GM21526 (cell line): ENCODE results near the gene HHEX.
"Not testable (repeated sequence)": the region's sequence is repeated elsewhere in the genome, so short reads cannot be mapped to it uniquely, and the experiment has no call there.

Experiments
- ATAC-seq: cut with Tn5 transposase; IDR thresholded peaks from one replicate; pipeline ENCODE4 v1.9.1; 2021; ENCODE audit warnings: moderate library complexity; ENCODE audit not compliant: unreplicated experiment, low FRiP score

Gene HHEX

DNA sequence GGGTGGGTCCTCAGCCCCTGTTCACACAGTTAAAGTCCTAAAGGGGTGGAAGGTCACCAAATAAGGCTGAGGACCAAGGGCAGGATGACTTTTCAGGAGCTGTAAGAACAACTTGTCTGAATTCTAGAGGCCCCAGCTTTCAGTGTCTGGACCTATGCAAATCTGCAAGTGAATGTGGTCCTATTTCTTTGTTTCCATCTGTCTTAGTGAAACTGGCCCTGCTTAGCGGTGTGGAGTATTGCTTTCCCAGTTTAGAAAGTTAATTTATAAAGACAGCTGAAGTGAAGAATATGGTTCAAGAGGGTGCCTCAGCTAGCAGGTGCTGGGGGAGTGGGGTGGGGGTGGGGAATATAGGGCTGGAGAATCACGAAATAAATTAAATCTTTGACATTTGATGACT lies 40.1 kb downstream of the HHEX start:
- ATAC-seq, result peak; percentile 90

DNA sequence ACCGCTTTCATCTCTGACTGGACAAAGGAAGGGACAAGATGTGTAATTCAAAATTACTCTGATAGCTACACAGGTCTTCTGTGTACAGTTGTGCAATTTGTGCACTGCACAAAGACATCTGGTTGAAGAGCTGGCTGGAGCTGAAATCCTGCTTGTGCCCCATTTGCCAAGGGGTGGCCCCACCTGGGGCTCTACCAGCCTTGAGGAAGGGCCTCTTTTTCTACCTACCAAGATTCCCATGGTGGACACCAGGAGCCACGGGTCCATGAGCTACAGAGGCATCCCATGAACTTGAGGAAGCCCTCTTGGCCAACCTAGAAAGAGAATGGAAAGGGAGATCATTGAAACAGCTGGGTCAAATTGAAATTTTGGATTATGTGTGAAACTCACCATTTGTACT lies 43.2 kb downstream of the HHEX start:
- ATAC-seq, result no peak

- ATAC-seq, result no peak
Measured at GRCh38 chr10:92734301-92734700, 44.5 kb downstream of the HHEX start.

- ATAC-seq, result no peak
Measured at GRCh38 chr10:92735938-92736337, 46.2 kb downstream of the HHEX start.

- ATAC-seq, result no peak
Measured at GRCh38 chr10:92737484-92737883, 47.7 kb downstream of the HHEX start.

DNA sequence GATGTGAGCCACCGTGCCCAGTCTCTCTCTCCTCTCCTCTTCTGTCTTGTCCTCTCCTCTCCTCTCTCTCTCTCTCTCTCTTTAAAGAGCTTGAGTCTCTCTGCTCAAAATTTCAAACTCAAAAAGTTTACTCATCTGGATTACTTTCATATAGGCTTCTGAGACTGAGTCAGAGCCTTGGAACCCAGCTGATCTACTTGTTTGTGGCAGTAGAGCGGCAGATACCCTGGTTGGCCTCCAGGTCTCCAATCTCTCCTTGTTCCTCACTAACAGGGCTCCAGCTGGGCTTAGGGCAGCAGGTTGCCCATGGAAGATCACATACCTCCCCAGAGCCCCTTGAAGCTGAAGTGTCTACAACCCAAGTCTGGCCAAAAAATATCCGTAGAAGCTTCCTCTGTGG lies 51.0 kb downstream of the HHEX start:
- no peak for ATAC-seq

DNA sequence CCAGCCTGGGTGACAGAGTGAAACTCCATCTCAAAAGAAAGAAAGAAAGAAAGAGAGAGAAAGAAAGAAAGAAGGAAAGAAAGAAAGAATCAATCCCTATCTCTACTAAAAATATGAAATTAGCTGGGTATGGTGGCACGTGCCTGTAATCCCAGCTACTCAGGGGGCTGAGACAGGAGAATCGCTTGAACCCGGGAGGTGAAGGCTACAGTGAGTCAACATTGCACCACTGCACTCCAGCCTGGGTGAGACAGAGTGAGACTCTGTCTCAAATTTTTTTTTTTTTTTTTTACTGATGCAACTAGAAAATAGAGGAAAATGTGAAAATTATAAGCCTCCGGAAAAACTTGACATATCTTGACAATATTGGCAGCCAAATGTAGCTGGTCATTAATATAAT lies 52.0 kb downstream of the HHEX start:
- ATAC-seq, result not testable (repeated sequence)

GRCh38 chr10:92742331-92743228 lies 52.8 kb downstream of the HHEX start:
- peak; percentile 93 for ATAC-seq
